NCI-H1105 (cell line): Measurements from ENCODE around the gene MYADML2.
A peak's percentile ranks its signal among the peaks of the same experiment; 100 is the strongest.

Experiments
- DNase-seq: peaks from one replicate; lab custom pipeline; 2025; lab: John Stamatoyannopoulos, UW

Gene MYADML2

DNA sequence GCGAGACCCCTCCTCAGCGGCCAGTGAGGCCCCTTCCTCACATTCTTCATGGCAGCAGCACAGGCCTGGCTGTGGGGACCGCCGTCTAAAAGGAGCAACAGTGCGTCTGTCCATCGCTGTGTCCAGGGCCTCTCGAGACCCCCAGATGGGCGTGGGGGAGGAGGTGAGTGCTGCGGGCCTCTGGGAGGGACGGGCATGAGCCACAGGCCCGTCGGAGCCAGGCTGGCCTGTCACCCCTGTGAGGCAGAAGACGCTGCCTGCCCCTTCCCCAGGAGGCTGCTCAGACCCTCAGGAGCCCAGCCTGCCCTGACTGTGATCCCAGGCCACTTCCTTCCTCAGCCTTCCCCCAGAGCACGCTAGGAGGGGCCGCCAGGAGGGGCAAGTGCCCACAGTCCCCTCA is 7.8 kb downstream of the MYADML2 start:
- no peak for DNase-seq

DNA sequence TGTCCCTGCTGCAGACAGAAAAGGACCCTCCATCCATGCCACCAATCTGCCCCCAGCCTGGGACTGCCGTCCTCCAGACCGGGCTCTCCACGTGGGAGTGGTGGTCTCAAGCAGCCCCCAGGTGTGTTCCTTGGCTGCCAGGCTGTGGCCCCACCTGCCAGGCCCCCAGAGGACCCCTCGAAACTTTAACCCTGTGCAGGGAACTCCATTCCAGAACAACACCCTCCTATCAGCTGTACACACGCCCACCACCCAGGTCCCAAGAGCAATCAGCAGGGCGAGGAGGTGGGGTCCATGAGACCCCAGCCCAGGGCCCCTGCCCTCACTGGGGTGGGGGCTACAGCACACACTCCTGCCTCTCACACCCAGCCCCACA is 11.3 kb downstream of the MYADML2 start:
- DNase-seq = no peak

DNA sequence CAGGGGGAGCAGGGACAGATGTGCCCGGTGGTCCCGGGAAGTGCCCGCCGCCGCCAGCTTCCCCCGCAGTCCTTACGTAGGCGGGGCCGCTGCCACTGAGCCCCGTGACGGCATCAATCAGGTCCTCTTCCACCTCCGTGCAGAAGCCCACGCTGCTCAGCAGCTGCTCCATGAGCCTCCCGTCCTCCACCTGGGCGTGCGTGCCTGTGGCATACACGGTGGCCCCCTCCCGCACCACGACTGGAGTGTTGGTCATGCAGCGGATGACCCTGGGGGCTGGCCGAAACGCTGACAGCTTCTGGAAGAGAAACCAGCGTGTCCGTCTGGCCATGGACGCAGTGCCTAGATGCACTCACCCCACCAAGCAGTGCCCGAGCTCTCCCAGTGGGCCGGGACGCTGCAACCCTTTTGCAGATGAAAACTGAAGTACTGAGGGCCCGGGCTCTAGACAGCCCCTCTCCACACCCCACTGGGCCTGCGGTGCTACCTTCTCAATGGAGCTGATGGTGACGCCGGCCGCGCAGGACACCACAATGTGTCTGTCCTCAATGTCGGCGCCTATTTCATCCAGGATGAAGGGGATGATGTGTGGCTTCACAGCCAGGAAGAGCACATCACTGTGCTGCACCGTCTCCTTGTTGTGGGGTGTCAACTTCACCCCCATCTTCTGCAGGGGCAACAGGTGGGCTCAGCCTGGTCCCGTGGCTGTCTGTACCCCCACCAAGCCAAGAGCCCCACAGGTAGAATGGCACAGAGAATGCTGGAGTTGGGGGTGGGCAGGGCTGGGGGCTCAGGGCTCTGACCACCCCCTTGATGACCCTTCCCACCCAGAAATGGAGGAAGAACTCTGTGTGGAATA is 12.0 kb downstream of the MYADML2 start:
- no peak for DNase-seq

DNA sequence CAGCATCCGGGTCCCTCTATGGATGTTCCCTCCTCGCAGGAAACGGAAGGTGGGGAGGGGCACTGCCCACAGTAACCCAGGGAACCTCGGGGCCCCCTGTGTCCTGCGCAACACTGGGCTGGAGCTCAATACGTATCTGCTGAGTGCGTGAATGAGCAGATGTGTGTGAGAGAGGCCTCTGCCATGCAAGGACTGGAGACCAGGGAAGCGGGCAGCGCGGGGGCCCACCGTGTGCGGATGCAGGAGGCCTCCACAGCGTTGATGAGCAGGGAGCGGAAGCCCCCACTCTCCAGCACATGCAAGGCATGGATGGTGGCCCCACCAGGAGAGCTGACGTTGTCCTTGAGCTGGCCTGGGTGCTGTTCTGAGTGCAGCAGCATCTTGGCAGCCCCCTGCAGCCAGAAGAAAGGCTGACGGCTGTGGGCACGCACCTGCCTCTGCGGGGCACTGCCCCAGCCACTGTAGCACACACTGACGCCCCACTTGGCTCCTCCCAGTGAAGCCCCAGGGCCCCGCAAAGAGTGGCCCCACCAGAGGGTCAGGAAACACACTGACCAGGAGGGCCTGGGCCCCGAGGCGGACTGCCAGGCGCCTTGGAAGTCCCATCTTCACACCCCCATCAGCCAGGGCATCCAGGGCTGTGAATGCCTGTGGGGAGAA is 12.8 kb downstream of the MYADML2 start:
- no peak for DNase-seq

DNA sequence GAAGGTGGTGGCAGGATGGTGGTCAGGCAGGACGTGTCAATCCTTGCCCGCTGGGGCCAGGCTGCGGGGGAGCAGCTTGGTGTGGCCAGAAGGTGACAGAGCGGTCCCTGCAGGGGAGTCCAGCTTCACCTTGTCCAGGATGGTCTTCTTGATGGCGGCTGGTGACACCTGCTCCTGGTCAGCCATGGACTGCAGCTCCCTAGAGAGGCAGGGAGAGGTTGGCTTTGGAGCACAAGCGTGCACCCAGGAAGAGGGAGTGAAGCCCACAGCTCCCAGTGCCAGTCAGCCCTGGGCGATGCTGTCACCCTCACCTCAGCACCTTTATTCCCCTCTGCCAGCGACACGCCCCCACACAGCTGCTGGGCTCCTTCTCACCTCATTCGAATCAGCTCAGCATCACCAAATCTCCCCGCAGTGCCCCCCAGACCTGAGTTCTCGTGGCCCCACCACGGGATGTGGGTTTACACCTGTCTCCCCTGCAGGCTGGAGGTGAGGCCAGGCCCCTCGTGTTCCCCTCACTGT is 13.8 kb downstream of the MYADML2 start:
- DNase-seq = no peak

DNA sequence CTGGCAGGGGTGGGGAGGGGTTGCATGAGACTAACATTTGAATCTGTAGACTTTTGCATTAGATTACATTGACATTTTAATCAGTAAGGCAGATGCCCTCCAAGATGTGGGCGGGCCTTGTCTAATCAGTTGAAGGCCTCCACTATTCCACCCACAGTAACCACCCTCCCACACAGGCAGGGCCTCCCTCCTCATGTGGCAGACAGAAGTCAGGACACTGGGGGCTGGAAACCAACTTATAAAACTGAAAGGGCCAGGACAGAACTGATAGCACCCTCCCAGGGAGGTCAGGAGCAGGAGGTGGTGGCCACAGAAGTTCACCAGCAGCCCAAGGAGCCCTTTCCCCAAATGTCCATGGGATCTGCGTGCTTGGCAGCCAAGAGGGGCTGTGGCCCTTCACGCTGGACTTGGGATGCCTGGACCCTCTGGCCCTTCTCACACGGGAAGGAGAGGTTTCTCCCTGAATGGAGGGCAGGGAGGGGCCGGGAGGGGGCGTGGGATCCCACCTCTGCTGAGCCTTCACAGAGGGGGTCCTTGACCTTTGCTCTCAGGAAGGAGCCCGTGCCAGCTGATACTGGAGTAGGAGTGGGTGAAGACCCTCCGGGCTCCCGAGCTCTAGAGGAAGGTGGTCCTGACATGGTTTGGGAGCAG is 14.6 kb downstream of the MYADML2 start:
- DNase-seq = no peak

DNA sequence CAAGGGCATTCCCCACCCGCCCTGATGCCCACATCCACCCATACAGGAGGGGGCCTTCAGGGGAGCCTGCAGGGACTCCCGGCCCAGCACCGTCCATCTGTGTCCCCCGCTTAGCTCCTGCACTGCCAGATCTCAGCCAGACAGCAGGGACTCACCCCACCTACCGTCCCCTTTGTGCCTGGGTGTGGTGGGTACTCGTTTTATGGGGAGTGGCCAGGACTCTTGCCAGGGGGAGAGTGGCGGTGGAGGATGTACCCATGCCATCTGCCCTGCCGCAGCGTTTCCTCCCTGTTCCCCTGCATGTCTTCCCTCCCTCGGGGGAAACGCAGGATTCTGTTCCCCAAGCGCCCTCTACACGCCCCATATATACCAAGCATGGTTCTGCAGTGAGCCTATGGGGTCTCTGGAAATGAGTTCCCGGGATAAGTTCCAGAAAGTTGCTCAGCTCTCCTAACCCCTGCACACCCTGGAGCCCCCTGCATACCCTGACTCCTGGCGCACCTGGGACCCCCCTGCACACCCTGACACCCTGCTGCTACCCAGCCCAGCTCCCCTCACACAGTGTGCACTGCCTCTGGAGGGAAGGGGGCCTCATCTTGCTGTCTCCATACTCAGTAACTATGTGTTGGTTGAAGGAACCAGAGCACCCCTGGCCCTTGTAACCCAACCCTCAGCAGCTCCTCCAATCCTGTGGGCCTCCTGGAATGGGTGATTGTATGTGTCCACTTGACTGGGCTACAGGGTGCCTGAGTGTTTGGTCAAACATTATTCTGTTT is 15.3 kb downstream of the MYADML2 start:
- DNase-seq = no peak

DNA sequence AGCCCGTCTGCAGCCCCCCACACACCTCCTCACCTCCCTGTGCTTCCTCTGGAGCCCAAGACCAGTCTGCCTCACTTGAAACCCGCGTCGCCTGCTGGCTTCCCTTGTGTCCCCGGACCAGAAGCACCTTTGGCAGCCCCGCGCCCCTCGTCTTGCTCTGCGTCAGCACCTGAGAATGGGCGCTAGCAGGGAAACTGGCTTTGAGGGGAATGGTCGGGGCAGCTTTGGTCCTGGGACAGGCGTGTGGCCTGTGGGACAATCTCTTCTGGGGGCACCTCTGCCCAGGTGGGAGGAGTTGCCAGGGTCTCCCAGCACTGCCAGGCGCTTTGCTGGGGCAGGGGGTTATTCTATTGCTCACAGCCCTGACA is 15.9 kb downstream of the MYADML2 start:
- DNase-seq = no peak

DNA sequence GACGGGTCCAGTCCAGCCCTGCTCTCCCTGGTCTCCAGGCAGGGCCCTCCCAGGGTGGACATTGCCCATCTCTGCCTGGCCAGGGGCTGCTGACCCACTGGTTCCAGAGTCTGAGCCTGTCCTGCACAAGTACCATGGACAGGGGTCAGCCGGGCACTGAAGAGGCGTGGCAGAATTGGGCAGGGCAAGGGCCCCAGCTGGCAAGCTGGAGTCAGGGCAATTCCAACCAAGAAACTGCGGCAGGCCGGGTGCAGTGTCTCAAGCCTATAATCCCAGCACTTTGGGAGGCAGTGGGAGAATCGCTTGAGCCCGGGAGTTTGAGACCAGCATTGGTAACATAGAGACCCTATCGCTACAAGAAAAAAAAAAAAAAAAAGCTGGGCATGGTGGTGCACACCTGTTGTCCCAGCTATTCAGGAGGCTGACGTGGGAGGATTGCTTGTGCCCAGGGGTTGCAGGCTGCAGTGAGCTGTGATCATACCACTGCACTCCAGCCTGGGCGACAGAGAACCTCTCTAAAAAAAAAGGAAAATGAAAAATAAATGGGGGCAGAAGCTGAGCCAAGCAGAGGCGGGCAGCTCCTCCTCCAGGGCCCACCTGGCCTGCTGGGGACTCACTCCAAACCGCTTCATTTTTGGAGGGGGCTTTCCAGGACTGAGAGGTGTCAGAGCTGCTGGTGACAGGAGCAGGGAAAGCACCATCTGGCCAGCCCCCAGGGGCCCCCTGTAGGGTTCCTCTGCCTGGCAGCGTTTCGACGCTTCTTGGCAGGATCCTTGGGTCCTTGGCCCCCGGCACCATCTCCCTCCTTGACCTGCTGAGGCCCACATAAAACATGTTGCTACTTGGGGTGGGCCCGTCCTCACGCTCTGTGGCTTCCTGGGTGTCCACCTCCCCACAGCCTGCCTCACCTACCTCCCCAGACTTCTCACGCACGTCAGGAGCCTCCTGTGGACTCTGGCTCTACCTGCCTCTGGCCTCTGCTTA is 16.6 kb downstream of the MYADML2 start:
- DNase-seq = no peak

DNA sequence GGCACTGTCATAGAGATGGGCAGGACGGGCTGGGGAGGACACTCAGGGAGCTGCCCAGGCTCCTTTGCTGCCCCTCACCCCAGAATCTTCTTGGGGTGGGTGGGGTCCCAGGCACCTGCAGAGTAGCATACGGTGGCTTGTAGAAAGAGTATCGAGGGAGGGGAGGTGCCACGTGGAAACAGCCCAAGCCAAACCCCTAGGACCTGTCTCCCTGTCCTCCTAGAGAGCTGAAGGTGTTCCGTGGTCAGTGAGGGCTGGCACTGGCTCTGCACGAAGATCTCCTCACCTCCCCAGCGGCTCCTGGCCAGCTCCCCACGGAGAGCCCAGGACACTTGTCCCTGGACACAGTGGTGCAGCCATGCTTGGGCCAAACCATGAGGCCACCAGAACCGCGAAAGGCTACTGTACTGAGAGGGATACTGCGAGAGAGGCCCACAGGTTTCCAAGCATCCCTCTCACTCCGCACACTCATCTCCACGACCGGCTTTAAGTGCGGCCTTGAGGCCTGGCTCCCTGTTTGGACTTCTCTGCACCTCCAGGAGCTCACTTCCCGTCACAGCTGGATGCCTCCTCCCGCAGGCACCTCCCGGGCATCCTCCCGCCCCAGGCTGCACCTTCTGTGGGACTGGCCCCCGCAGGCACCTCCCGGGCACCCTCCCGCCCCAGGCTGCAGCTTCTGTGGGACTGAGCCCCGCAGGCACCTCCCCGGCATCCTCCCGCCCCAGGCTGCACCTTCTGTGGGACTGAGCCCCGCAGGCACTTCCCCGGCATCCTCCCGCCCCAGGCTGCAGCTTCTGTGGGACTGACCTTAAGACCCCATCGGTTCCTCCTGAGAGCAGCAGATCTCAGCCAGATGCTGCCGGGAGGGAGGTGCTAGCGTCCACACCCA is 17.5 kb downstream of the MYADML2 start:
- DNase-seq = no peak

DNA sequence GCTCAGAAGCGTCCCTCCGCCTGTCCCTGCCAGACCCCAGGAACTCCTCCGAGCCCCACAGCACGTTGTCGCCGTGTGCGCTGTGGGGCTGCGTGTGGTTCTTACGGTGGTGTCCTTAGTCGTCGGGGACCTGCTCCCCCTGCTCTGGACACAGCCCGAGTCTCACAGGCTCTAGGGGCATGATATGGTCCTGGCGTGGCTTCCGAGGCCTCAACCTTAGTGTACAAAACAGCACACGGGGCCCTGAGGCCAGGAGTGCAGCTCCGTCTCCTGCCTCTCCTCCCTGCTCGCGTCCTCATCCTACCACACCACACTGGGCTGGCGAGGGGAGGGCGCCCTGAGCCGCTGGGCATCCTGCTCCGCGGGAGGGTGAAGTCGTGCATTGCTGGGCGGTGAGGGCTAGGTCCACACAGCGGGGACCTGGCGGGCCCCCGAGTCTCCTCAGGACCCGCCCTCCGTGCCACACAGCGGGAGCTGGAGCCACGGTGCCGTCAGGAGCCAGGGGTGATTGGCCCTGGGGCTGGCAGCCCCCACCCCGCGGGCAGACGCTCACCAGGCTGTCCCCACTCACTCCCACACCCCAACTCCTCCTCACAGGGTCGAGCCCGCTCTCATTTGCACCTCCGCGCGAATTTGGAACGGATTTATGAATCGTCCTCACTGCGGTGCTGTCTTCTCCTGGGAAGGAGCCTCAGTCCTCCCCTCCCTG is 18.3 kb downstream of the MYADML2 start:
- no peak for DNase-seq

DNA sequence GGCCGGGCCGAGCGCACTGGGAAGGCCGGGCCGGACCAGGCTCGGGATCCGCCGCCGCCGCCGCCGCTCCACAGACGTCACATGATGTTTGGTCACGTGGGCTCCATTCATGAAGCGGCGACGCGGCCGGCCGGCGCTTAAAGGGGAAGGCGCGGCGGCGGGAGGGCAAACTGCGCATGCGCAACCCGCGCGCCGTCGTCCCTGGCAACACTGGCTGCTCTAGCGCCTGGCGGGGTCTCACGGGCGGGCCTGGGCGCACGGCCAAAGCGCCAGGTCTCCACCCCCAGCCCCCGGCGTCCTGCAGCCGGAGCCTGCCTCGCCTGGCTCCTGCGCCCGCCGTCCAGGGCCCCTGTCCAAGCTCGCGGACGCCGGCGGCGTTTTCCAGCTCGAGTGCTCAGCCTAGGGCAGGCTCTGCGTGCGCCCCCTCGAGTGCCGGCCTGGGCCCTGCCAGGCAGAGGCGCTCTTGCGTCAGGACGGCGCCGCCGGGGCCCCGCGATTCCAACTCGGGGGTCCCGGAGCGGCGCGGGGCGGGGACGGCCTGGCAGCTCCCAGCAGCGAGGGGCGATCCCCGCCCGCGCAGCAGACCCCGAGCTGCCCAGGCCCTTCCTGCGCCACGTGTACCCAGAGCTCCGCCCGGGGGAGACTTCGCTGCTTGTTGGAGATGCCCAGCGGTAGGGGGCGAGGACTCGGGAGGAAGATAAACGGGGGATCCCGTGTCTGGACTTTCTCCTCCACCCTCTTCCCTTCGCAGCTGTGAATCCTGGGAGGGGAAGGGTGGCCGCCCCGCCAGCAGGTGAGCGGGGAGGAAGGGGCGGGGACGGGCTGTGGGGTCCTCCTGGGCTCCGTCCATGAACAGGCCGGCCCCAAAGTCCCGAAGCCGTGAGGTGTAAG is 19.1 kb downstream of the MYADML2 start, which contains the start of gene MAFG:
Gene MAFG (minus strand): TSS at position 83 of the 891 bp plus-strand sequence. CDS start 4,550 bp downstream, outside the sequence.
- DNase-seq = peak; percentile 93

DNA sequence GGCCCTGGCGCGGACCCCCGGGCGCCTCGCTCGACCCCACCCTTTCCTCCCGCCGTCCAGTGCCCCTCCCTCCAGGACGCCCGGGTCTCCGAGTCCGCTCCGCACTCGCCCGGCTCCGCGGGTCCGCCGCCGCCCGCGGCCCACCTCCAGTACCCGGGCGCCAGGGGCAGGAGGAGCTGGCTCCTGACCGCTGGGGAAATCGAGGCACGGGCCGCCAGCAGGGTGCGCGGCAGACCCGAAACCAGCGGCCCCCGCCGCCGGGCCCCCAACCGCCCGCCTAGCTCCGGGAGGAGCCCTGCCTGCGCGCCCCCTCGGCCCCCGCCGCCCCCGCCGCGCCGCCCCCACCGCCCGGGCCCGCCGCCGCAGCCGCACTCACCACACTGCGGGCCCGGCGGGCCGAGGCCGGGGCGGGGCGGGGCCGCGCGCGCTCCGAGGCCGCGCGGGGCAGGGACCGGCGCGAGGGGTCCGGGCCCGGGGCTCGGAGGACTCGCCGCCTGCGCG is 19.8 kb downstream of the MYADML2 start:
- no peak for DNase-seq

DNA sequence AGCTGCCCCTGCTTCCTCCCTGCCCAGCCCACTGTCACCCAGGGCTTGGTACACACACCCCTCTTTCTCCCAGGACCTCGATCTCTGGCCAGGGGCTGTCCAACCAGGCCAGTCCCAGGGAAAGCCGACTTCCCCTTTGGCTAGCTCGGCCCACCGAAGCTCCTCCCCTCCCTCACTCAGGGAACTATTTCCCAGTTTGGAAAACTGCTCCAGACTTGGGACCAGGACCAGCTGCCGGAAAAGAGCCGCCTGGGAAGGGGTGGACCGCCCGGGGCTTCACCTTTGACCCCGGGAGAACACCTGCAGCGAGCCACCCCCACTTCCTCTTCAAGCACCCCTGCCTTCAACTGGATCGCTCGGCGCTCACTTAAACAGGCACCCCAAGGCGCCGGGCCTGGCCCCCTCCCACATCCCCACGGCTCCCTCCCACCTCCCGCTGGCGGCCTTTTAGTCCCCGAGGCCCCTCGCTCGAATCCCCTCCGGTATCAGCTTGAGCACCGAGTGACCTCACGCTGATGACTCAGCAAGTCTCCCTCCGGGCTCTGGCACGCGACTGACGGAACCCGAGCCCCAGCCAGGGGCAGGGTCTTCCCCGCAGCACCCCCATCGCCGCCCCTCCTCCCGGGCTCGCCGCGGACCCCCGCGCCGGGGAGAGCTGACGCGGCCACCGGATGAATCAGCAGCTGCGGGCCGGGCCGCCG is 20.4 kb downstream of the MYADML2 start:
- DNase-seq = peak; percentile 38

DNA sequence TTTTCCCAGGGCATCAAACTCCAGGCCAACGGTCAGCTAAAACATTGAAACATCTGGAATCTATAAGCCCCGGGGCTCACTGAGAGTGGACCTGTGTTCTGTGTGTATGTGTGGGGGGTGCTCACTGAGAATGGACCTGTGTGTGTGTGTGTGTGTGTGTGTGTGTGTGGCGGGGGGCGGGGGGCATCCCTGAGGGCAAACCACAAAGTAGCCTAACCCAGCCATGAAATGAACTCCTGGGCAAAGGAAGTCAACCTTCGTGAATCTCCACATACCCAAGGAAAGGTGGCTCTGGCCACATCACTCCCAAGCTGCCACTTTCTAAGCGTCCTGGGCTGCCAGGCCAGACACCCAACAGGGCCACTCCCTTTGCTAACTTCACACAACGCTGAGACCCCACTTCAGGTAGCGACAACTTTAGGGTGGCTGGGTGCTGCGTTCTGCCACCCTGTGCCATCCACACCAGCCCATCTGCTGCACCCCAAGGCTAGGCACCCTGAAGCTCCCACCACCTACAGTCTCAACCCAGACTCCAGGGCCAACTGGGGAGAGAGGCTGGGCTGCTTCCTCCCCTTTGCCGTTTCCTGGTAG is 21.1 kb downstream of the MYADML2 start:
- no peak for DNase-seq
